HUES48 (cell line): ENCODE measurements around the gene LRRN1.
"Not testable (repeated sequence)": the region's sequence is repeated elsewhere in the genome, so short reads cannot be mapped to it uniquely, and the experiment has no call there.

ENCODE experiments used
- H3K27ac ChIP-seq: one replicate; pipeline ENCODE4 v1.7.0; 2013; ENCODE audit warnings: low read depth, low read length, inconsistent platforms
- H3K27me3 ChIP-seq: 2 replicates; pipeline ENCODE4 v1.6.1; 2013; ENCODE audit warnings: mild to moderate bottlenecking, low read length; ENCODE audit not compliant: control insufficient read depth, insufficient read depth
- H3K36me3 ChIP-seq: 2 replicates; pipeline ENCODE4 v1.6.1; 2013; ENCODE audit warnings: low read length; ENCODE audit not compliant: control insufficient read depth, insufficient read depth
- H3K4me1 ChIP-seq: 2 replicates; pipeline ENCODE4 v1.6.1; 2013; ENCODE audit warnings: mild to moderate bottlenecking, low read length; ENCODE audit not compliant: control insufficient read depth, insufficient read depth
- H3K4me3 ChIP-seq: 2 replicates; pipeline ENCODE4 v1.5.1; 2013; ENCODE audit warnings: mild to moderate bottlenecking, low read depth, low read length
- H3K9ac ChIP-seq: 2 replicates; pipeline ENCODE4 v1.6.1; 2013; ENCODE audit warnings: mild to moderate bottlenecking, low read depth, low read length, moderate library complexity
- H3K9me3 ChIP-seq: 2 replicates; pipeline ENCODE4 v1.6.1; 2013; ENCODE audit warnings: low read length; ENCODE audit not compliant: control insufficient read depth, insufficient read depth

The LRRN1 gene

DNA sequence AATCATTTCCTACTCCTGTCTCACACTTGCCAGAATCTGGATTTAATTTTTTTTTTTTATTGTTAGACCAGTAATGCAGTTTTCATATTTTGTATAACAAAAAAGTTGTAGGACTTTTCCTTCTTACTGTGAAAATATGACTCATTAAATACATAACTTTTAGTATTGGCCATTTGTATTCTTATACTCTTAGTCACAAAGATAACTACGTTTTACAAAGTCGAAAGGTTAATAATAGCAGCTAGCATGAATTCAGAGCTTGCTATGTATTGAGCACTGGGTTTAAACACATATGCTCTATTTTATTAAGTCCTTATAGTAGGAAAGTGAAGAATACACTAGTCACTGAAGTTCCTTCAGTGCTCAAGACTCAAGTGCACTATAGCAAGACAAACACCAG, 43.1 kb downstream of the LRRN1 start:
- Histone ChIP-seq H3K36me3 (peaks cover 82% of the 10 kb centered on the region), H3K4me1 (no peaks in the 10 kb centered on the region), H3K27ac (no peak overlapping the region), H3K9ac (no peak overlapping the region), H3K9me3 (no peaks in the 10 kb centered on the region; the same call in 1 of the 2 replicates), H3K27me3 (no peaks in the 10 kb centered on the region), H3K4me3 (no peak overlapping the region)

DNA sequence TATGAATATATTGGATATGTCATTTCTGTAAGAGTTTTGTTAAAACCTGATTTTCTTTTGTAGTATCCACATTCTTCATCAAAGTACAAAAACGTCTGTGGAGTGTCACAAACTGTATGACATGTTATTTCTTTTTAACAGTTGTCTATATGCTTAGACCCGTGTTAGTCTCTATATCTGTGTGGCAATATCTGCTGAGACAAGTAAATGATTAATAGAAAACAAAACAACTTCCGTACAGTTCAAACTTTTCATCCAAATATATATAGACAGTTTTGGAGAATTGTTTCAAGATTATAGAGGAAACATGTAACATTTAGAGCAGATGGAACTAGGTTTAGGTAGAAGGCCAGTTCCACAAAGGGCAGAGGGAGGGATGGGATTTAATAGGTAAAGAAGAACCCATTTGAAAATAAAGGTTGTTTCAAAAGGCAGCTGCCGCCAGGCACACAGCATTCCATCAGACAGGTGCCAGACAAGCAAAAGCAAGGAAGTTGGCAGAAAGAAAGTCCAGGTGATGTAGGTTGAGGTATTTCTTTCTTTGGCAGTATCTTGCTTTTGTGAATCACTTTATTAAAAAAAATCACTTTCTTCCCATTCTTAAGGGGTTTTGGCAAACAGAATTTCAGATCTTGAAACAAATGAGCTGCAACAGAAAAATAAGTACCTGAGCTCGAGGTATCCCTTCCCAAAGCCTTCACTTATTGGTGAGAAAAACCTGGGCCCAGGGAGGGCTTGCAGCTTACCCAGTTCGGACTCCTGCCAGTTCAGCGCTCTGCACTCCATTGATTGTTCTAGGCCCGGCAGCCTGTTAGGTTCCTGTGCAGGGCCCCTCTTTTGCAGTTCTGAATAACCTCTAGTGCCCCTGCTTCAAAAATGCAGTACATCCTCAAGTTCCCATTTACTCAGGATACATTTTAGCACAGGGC, 49.0 kb downstream of the LRRN1 start:
- Histone ChIP-seq H3K4me1 (peaks cover 26% of the 10 kb centered on the region), H3K36me3 (peaks cover 59% of the 10 kb centered on the region)

DNA sequence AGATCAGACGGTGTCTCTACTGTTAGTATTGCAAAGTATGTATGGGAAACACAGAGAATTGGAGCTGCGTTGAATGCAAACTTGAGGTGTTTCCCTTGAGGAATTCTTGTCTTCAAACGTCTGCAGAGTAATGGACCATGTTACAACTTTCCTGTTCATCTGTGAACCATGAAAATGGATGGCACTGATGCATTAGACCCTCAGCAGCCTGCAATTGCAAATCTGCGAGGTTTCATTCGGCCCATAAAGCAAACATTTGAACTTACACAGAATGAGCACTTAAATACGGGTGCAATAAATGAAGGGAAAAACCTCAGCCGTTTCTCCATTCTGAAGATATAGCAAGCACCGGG, 49.7 kb downstream of the LRRN1 start:
- Histone ChIP-seq H3K36me3 (peaks cover 55% of the 10 kb centered on the region), H3K27ac (peak overlapping the region; percentile 56), H3K9me3 (no peaks in the 10 kb centered on the region), H3K9ac (no peak overlapping the region), H3K4me3 (no peak overlapping the region), H3K27me3 (no peaks in the 10 kb centered on the region), H3K4me1 (peaks cover 26% of the 10 kb centered on the region)

More for the DNA sequence above, 49.0 kb downstream of the LRRN1 start:
- H3K27me3 ChIP-seq = no peaks in the 10 kb centered on the region
- H3K9ac ChIP-seq = no peak overlapping the region
- H3K4me3 ChIP-seq = no peak overlapping the region
- peak overlapping the region; percentile 56 for H3K27ac ChIP-seq
- H3K9me3 ChIP-seq = no peaks in the 10 kb centered on the region

DNA sequence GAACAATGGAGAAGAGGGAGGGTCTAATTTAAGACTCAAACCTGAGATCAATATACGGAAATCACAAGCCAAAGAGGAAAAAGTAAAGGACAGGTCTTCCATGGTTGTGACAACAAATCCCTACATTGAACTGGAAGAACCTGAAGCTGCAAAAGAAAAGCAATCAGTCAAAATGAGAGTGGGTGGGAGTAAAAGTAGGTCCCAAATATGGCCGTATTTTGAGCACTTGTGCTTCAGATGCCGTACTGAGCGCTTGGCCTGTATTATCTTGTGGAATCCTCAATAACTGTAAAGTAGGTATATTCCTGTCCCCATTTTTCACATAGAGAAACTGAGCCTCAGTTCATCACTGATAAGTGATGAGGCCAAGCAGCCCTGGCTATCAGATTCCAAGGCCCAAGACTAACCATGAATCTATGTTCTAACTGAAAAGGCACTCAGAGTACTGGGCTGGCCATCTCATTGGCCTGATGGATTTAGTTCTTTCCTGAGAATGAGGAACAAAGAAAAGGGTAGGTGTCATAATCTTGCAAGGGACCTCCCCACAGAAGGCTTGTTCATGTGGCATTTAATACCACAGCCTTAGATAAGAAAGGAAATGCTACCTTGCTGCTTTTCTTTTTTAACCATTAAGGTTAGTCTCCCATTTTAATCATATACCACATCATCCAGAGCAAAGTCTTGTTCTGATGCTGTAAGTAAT, 52.5 kb downstream of the LRRN1 start:
- Histone ChIP-seq H3K27me3 (no peaks in the 10 kb centered on the region), H3K4me3 (no peak overlapping the region), H3K36me3 (peaks cover 26% of the 10 kb centered on the region), H3K4me1 (peaks cover 26% of the 10 kb centered on the region), H3K9ac (no peak overlapping the region), H3K27ac (no peak overlapping the region), H3K9me3 (no peaks in the 10 kb centered on the region)

DNA sequence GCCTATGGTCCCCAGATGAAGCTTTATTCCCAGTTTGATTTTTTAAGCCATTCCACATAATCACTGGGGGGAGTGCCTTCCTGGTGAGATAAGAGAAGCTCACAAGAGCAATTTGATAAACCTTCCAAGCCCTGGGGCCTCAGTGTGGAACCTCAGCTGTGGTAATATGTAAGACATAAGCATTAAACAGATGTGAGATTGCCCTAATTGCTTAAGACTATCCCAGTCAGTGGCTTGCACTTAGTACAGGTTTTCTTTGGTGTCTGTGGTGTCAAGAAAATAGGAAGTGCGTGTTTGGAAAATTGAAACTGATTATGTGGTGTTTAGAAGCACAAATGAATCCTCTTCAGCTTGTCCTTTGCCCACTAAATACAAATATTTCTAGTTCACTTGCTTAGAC, 54.3 kb downstream of the LRRN1 start:
- Histone ChIP-seq H3K27me3 (no peaks in the 10 kb centered on the region), H3K9ac (no peak overlapping the region), H3K36me3 (peaks cover 11% of the 10 kb centered on the region), H3K27ac (peak overlapping the region; percentile 5), H3K4me3 (no peak overlapping the region), H3K9me3 (no peaks in the 10 kb centered on the region), H3K4me1 (peaks cover 20% of the 10 kb centered on the region)

DNA sequence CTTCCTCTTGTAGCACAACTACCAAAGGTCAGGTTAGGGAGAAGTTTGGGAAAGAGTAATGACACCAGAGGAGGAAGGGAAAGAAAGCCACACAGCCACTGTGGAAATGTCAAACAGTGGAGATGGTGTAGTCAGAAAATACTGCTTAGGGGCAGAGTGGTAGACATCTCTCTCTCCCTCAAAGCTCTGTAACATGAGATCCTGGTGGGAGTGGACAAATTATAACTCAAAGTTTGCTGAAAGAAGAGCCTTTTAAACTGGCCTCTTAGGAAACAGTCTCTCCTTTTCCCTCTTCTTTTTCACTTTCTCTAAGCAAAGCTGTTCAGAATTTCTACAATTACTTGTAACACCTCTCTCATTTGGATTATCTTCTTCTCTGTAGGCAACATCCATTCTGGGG, 55.8 kb downstream of the LRRN1 start:
- Histone ChIP-seq H3K9me3 (no peaks in the 10 kb centered on the region), H3K4me3 (no peak overlapping the region), H3K36me3 (no peaks in the 10 kb centered on the region), H3K27me3 (no peaks in the 10 kb centered on the region), H3K4me1 (peaks cover 5% of the 10 kb centered on the region; the same call in 1 of the 2 replicates), H3K9ac (no peak overlapping the region), H3K27ac (no peak overlapping the region)

DNA sequence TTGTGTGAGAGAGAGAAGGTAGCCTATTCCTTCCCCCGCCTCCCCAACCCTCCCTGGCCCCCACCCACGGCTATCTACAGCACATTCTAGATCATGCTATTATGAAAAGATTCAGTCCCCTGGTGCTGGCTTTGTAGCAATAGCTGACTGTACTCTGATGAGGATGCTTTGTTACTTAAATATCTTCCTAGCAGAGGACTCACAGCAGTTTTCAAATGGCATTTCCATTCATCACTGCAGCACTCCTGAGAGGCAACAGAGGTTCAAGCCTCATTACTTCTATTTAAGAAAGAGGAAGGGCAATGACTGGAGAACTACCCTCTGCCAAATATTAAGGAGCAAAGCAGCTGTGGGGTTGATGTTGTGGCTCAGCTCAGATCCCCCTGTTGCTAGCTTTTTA, 61.0 kb downstream of the LRRN1 start:
- H3K27me3 ChIP-seq = no peaks in the 10 kb centered on the region
- peak overlapping the region; percentile 42 for H3K27ac ChIP-seq
- H3K4me1 ChIP-seq = no peaks in the 10 kb centered on the region
- H3K9me3 ChIP-seq = no peaks in the 10 kb centered on the region
- H3K9ac ChIP-seq = no peak overlapping the region
- H3K36me3 ChIP-seq = no peaks in the 10 kb centered on the region
- H3K4me3 ChIP-seq = no peak overlapping the region

DNA sequence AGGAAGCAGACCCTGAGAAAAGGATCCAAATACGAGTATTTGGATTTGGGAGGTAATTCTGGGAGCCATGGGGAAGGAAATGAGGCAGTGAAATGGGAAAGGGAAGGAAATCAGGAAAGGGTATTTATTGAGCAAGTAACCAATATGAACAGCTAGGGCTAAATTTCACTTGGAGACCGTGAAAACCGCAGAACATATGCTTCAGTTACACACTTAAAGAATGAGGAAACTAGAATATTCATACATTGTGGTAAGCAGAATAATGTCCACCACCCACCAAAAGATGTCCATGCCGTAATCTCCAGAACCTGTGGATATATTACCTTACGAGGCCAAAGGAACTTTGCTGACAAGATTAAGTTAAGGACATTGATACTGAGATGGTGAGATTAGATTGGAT, 63.3 kb downstream of the LRRN1 start:
- Histone ChIP-seq H3K9me3 (no peaks in the 10 kb centered on the region), H3K9ac (no peak overlapping the region), H3K36me3 (no peaks in the 10 kb centered on the region), H3K27me3 (no peaks in the 10 kb centered on the region), H3K4me1 (no peaks in the 10 kb centered on the region), H3K4me3 (no peak overlapping the region), H3K27ac (no peak overlapping the region)

DNA sequence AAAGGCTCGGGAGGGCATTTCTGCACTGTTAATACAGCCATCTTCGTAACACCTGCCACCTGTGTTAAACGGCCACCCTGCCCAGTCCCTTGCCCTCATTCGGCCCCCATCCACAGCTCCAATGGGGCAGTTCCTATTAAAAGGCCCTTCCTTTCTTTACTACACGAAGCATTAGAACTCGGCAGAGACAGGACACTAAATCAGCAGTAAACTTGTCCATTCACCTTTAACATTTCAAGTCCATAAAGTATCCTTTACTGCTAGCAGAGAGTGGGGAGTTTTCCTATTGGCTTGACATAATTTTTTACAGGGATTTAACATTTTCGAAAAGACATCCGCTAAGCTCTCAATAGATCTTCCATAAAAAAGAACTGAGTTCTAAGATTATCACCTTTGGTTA, 76.3 kb downstream of the LRRN1 start:
- no peak overlapping the region for H3K9ac ChIP-seq
- H3K9me3 ChIP-seq = no peaks in the 10 kb centered on the region
- H3K27ac ChIP-seq = no peak overlapping the region
- no peaks in the 10 kb centered on the region for H3K36me3 ChIP-seq
- H3K4me1 ChIP-seq = no peaks in the 10 kb centered on the region
- H3K27me3 ChIP-seq = no peaks in the 10 kb centered on the region
- H3K4me3 ChIP-seq = no peak overlapping the region

DNA sequence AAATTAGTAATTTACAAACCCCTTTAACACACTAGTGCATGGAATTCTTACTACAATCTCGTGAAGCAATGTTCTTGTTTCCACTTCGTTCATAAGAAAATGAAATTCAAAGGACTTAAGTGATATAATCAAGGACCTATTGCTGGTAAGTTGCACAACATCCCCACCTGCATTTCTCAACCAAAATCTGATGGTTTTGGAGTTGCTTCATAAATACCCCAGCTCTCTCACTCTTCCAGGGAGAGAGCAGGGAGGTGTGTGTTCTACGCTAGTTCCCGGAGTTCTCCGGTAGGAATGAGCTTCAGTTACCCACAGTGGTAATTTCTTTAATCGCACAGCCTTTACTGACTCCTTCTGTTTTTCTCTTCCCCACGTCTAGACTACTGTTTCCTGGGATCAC, 81.8 kb downstream of the LRRN1 start:
- Histone ChIP-seq H3K4me1 (no peaks in the 10 kb centered on the region), H3K27me3 (no peaks in the 10 kb centered on the region), H3K9ac (no peak overlapping the region), H3K4me3 (no peak overlapping the region), H3K9me3 (no peaks in the 10 kb centered on the region), H3K27ac (no peak overlapping the region), H3K36me3 (no peaks in the 10 kb centered on the region)

DNA sequence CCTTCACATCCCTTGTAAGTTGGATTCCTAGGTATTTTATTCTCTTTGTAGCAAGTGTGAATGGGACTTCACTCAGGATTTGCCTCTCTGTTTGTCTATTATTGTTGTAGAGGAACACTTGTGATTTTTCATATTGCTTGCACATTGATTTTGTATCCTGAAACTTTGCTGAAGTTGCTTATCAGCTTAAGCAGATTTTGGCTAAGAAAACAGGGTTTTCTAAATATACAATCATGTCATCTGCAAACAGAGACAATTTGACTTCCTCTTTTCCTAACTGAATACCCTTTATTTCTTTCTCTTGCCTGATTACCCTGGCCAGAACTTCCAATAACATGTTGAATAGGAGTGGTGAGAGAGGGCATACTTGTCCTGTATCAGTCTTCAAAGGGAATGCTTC, 88.1 kb downstream of the LRRN1 start:
- H3K4me3 ChIP-seq = not testable (repeated sequence)

More for the DNA sequence above, 88.1 kb downstream of the LRRN1 start:
- not testable (repeated sequence) for H3K9ac ChIP-seq, H3K4me1 ChIP-seq, H3K27me3 ChIP-seq, H3K27ac ChIP-seq, H3K9me3 ChIP-seq, H3K36me3 ChIP-seq
